A549 (cell line): ENCODE results near the gene TPM1. TPM values are rescaled to one million over a fixed set of nuclear protein-coding genes. Genes with fewer than 3 reads are reported as not detected.
"Not testable (repeated sequence)": the region's sequence is repeated elsewhere in the genome, so short reads cannot be mapped to it uniquely, and the experiment has no call there.

Experiments used
- ATAC-seq, 2 experiments: fragments of 200-7000 bp in 1 of 2; fragments of >200 bp in 1 of 2; cut with Nextera tagmentation in 1 of 2; cut with Tn5 transposase in 1 of 2; 3 replicates each; pipeline versions ENCODE4 v1.8.0 to v1.9.1; 2018 to 2020; ENCODE audit warnings: mild to moderate bottlenecking in 1 of 2, moderate library complexity in 1 of 2
- CTCF ChIA-PET: fragments of 300-600 bp; sonication (Branson Sonifier 250); formaldehyde crosslinking; extraction: SDS; loops from one replicate; lab custom pipeline; 2021; ENCODE audit warnings: antibody characterized with exemption, inconsistent platforms; lab: Yijun Ruan, JAX
- POLR2A ChIA-PET: fragments of 350-600 bp; formaldehyde crosslinking; extraction: SDS; loops from one replicate; lab custom pipeline; 2021; ENCODE audit warnings: antibody characterized with exemption, inconsistent platforms; lab: Yijun Ruan, JAX
- DNase-seq, 2 experiments: peaks; one replicate each; pipeline versions ENCODE4 v3.0.0 to v3.0.0-alpha.2; 2011 to 2016; ENCODE audit warnings: low read depth in 1 of 2, low spot score in 1 of 2
- FAIRE-seq: peaks from 2 replicates; lab custom pipeline; 2011; peaks lifted over from hg19 to GRCh38; lab: Jason Lieb, UNC
- H3K27ac ChIP-seq, 2 experiments: fragments of >200 bp; sonication (Bioruptor Twin); formaldehyde crosslinking; 3 replicates each; pipeline ENCODE4 v1.5.1; 2016 to 2017
- H3K4me1 ChIP-seq: fragments of >200 bp; sonication (Bioruptor Twin); formaldehyde crosslinking; 3 replicates; pipeline ENCODE4 v1.6.1; 2016
- H3K4me2 ChIP-seq: fragments of >200 bp; sonication (Bioruptor Twin); formaldehyde crosslinking; 3 replicates; pipeline ENCODE4 v1.6.1; 2016
- H3K4me3 ChIP-seq: fragments of >200 bp; sonication (Bioruptor Twin); formaldehyde crosslinking; 3 replicates; pipeline ENCODE4 v1.5.1; 2016
- H3K9me3 ChIP-seq: fragments of >200 bp; sonication (Bioruptor Twin); formaldehyde crosslinking; 3 replicates; pipeline ENCODE4 v1.6.1; 2016
- CBX2 ChIP-seq: fragments of 200-600 bp; sonication (generic); IDR thresholded peaks from 2 replicates; pipeline ENCODE4 v1.6.1; 2016; ENCODE audit warnings: low read depth, mild to moderate bottlenecking, borderline replicate concordance
- CBX8 ChIP-seq: fragments of 200-600 bp; sonication (generic); IDR thresholded peaks from 2 replicates; pipeline ENCODE4 v1.6.1; 2016
- CEBPB ChIP-seq, 2 experiments: fragments of >200 bp in 1 of 2; sonication (Bioruptor Twin) in 1 of 2; formaldehyde crosslinking in 1 of 2; IDR thresholded peaks; 2 replicates each; pipeline ENCODE4 v1.6.1; 2012 to 2016
- EP300 ChIP-seq, 2 experiments: fragments of >200 bp; sonication (Bioruptor Twin); formaldehyde crosslinking; IDR thresholded peaks; 2 replicates in 1 of 2; 3 replicates in 1 of 2; pipeline ENCODE4 v1.6.1; 2016 to 2017
- ESRRA ChIP-seq: fragments of 150-350 bp; IDR thresholded peaks from 2 replicates; pipeline ENCODE4 v1.6.1; 2014; ENCODE audit warnings: mild to moderate bottlenecking, low read length, borderline replicate concordance
- FOXS1 ChIP-seq: fragments of 250-450 bp; sonication (Bioruptor Pico); IDR thresholded peaks from 2 replicates; pipeline ENCODE4 v1.5.0; 2020; ENCODE audit warnings: mild to moderate bottlenecking, moderate library complexity
- JUN ChIP-seq, 2 experiments: fragments of >200 bp; sonication (Bioruptor Twin); formaldehyde crosslinking; IDR thresholded peaks; 2 replicates in 1 of 2; 3 replicates in 1 of 2; pipeline ENCODE4 v1.6.1; 2016 to 2017
- JUNB ChIP-seq: fragments of >200 bp; sonication (Bioruptor Twin); formaldehyde crosslinking; IDR thresholded peaks from 2 replicates; pipeline ENCODE4 v1.6.1; 2016
- NR3C1 ChIP-seq: fragments of >200 bp; sonication (Bioruptor Twin); formaldehyde crosslinking; IDR thresholded peaks from 3 replicates; pipeline ENCODE4 v1.6.1; 2017
- RCOR1 ChIP-seq: fragments of 150-350 bp; IDR thresholded peaks from 2 replicates; pipeline ENCODE4 v1.6.1; 2014; ENCODE audit warnings: antibody characterized with exemption, low read length, low read depth
- SMC3 ChIP-seq: fragments of >200 bp; sonication (Bioruptor Twin); formaldehyde crosslinking; IDR thresholded peaks from 3 replicates; pipeline ENCODE4 v1.6.1; 2018; ENCODE audit warnings: inconsistent platforms
- SREBF2 ChIP-seq: fragments of 450-650 bp; IDR thresholded peaks from 2 replicates; pipeline ENCODE4 v1.6.1; 2014; ENCODE audit warnings: mild to moderate bottlenecking, moderate library complexity
- TFCP2L1 ChIP-seq: fragments of 250-450 bp; sonication (Bioruptor Pico); IDR thresholded peaks from 2 replicates; pipeline ENCODE4 v1.5.0; 2021; ENCODE audit warnings: mild to moderate bottlenecking
- WGBS: methylation state at CpG from one replicate; pipeline ENCODE4 v1.1.6; 2017; ENCODE audit errors: missing lambda C conversion rate; 5-methylcytosine and 5-hydroxymethylcytosine counted together
- polyA plus RNA-seq, 4 experiments: library from polyadenylated mRNA; depleted of rRNA in 3 of 4; stranded (reverse); fragments of >200 nt; fragmentation: RNase III in 1 of 4; extraction: RNeasy Plus Mini Kit Qiagen cat#74134 plus additional on column Dnase treatment in 1 of 4; gene quantifications; 2 replicates in 3 of 4; 3 replicates in 1 of 4; pipeline ENCODE4 v1.2.3, GENCODE V29; 2011 to 2017
- TF ChIP-seq, protein P1 (sequence below): fragments of 250-450 bp; sonication (Bioruptor Pico); IDR thresholded peaks from 2 replicates; pipeline ENCODE4 v1.5.0; 2020; ENCODE audit warnings: low read depth, mild to moderate bottlenecking, moderate library complexity
- TF ChIP-seq, protein P2 (sequence below): IDR thresholded peaks from 2 replicates; pipeline ENCODE4 v1.6.1; 2012
- TF ChIP-seq, protein P3 (sequence below): IDR thresholded peaks from 2 replicates; pipeline ENCODE4 v1.6.1; 2012
- TF ChIP-seq, protein P4 (sequence below): IDR thresholded peaks from 2 replicates; pipeline ENCODE4 v1.6.1; 2012; ENCODE audit warnings: low read depth, borderline replicate concordance

Gene TPM1
- polyA plus RNA-seq, 2 of the 4 experiments (the other 2 are of a cell fraction) = 894 to 954 TPM

- no peak for TF ChIP-seq ESRRA
- TF ChIP-seq CBX8 = no peak
- no peak for TF ChIP-seq JUNB
- TF ChIP-seq, protein P1, sequence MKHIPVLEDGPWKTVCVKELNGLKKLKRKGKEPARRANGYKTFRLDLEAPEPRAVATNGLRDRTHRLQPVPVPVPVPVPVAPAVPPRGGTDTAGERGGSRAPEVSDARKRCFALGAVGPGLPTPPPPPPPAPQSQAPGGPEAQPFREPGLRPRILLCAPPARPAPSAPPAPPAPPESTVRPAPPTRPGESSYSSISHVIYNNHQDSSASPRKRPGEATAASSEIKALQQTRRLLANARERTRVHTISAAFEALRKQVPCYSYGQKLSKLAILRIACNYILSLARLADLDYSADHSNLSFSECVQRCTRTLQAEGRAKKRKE (CRISPR knock-in tag) = no peak
- TF ChIP-seq RCOR1 = no peak
- no peak for TF ChIP-seq JUN (IDR thresholded peaks at IDR 0.05)
- no peak for TF ChIP-seq CEBPB (IDR thresholded peaks at IDR 0.05)
- TF ChIP-seq EP300 (IDR thresholded peaks at IDR 0.05) = no peak
- no peak for TF ChIP-seq CBX2
- no peak for TF ChIP-seq SMC3
- TF ChIP-seq TFCP2L1 (CRISPR knock-in tag) = no peak
- TF ChIP-seq, protein P2, sequence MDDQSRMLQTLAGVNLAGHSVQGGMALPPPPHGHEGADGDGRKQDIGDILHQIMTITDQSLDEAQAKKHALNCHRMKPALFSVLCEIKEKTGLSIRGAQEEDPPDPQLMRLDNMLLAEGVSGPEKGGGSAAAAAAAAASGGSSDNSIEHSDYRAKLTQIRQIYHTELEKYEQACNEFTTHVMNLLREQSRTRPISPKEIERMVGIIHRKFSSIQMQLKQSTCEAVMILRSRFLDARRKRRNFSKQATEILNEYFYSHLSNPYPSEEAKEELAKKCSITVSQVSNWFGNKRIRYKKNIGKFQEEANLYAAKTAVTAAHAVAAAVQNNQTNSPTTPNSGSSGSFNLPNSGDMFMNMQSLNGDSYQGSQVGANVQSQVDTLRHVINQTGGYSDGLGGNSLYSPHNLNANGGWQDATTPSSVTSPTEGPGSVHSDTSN = no peak
- TF ChIP-seq, protein P3, sequence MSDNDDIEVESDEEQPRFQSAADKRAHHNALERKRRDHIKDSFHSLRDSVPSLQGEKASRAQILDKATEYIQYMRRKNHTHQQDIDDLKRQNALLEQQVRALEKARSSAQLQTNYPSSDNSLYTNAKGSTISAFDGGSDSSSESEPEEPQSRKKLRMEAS = no peak
- TF ChIP-seq FOXS1 (CRISPR knock-in tag) = no peak
- TF ChIP-seq, protein P4, sequence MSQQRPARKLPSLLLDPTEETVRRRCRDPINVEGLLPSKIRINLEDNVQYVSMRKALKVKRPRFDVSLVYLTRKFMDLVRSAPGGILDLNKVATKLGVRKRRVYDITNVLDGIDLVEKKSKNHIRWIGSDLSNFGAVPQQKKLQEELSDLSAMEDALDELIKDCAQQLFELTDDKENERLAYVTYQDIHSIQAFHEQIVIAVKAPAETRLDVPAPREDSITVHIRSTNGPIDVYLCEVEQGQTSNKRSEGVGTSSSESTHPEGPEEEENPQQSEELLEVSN = no peak
- TF ChIP-seq NR3C1 = no peak
- FAIRE-seq = no peak
- POLR2A ChIA-PET = no interaction called here
Measured at GRCh38 chr15:62993066-62993465, 49.5 kb upstream of the TPM1 start.

DNA sequence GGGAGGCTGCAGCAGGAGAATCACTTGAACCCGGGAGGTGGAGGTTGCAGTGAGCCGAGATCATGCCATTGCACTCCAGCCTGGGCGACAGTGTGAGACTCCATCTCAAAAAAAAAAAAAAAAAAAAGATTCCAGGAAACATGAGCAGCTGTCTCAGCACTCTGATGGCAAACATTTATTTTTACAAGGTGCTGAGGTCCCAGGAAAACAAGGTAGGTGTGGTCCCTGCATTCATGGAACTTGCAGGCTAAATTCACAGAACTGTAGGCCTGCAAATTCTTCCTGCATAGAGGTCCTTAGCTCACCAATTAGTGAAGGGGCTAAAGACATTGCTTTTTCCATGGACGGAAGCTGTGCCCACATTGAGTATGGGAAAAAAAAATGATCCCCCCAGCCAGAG is 48.9 kb upstream of the TPM1 start:
- H3K4me2 ChIP-seq, H3K4me3 ChIP-seq, FAIRE-seq, H3K9me3 ChIP-seq, DNase-seq, ATAC-seq: not testable (repeated sequence)
- ChIA-PET POLR2A (interaction anchor here (1.8 kb wide), 1 partner anchor 49 kb away, joined by 4 read pairs; the partner anchor contains the start of gene TPM1), CTCF (interaction anchor here (0.9 to 3.0 kb wide), 6 partner anchors 9 to 66 kb away, joined by 3 to 11 read pairs (median 4); no protein-coding TSS in a partner anchor)
- peaks cover 22% of the 10 kb centered on the region for H3K4me1 ChIP-seq
- 94% methylated on average over 4 of the region's 4 CpGs for WGBS
- H3K27ac ChIP-seq = peak overlapping the region in 1 of 2 experiments; percentile 57; a peak in 2 of 6 replicates

More at GRCh38 chr15:62993066-62993465, 49.5 kb upstream of the TPM1 start:
- no peaks in the 10 kb centered on the region for H3K9me3 ChIP-seq
- H3K4me3 ChIP-seq = no peak overlapping the region
- H3K4me2 ChIP-seq = no peak overlapping the region
- H3K4me1 ChIP-seq = peaks cover 22% of the 10 kb centered on the region
- 94% methylated on average over 7 of the region's 7 CpGs for WGBS
- no peak for ATAC-seq
- DNase-seq = no peak
- no peak overlapping the region for H3K27ac ChIP-seq
- CTCF ChIA-PET = interaction anchor here (1.2 to 3.0 kb wide), 3 partner anchors 8 to 55 kb away, joined by 4 to 11 read pairs (median 7); no protein-coding TSS in a partner anchor

- 77% methylated on average over 4 of the region's 4 CpGs for WGBS
- peak overlapping the region; percentile 14; the same call in 1 of the 3 replicates for H3K4me2 ChIP-seq
- peak overlapping the region in 1 of 2 experiments; percentile 57; a peak in 3 of 6 replicates for H3K27ac ChIP-seq
- DNase-seq (no peak), FAIRE-seq (no peak), ATAC-seq (peak; percentile 36 to 55; a peak in 4 of 6 replicates)
- TF ChIP-seq SREBF2 (no peak), EP300 (IDR thresholded peaks at IDR 0.05) (no peak)
- CTCF ChIA-PET = interaction anchor here (0.9 to 3.0 kb wide), 6 partner anchors 12 to 67 kb away, joined by 3 to 11 read pairs (median 4); no protein-coding TSS in a partner anchor
- peaks cover 19% of the 10 kb centered on the region for H3K4me1 ChIP-seq
- H3K9me3 ChIP-seq = no peaks in the 10 kb centered on the region
- POLR2A ChIA-PET = interaction anchor here (1.0 to 1.8 kb wide), 2 partner anchors 48 to 53 kb away, joined by 3 to 4 read pairs; partner anchors contain the start of gene TPM1
- H3K4me3 ChIP-seq = no peak overlapping the region
Measured at GRCh38 chr15:62994439-62994838, 48.1 kb upstream of the TPM1 start.
